ENCODE results near the gene VASP. TPM values are rescaled to one million over a fixed set of nuclear protein-coding genes. Genes with fewer than 3 reads are reported as not detected.

VASP gene
- total and polyA plus RNA-seq, 9 of the 15 experiments (the other 6 are each of a cell fraction or from before 2014, with no cell fraction given) = 16.7 to 261 (median 112) TPM

DNA sequence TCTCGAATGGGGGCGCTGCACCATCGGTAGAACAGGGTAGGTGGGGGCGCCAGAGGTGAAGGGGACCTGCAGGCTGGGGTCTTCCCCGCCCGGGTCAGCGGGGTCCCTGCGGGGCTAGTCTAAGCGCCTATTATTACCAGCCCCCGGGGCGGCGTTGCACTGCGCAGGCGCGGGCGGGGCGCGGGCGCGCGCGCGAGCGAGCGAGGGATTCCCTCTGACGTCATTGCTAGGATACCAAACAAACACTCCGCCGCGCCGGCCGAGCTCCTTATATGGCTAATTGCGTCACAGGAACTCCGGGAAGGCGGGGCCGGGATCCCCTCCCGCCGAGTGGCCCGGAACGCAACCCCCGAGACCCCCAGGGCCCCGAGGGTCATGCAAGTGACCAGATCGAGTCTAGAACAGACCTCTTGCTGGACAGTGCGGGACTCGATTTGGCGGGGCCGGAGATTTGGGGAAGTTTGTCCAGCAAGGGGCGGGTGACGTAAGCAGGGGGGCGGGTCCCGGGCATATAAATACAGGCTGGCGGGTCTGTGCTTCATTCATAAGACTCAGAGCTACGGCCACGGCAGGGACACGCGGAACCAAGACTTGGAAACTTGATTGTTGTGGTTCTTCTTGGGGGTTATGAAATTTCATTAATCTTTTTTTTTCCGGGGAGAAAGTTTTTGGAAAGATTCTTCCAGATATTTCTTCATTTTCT, 39.7 kb upstream of the VASP start, which contains the start of gene FOSB (continued):
- TF ChIP-seq, protein P1, sequence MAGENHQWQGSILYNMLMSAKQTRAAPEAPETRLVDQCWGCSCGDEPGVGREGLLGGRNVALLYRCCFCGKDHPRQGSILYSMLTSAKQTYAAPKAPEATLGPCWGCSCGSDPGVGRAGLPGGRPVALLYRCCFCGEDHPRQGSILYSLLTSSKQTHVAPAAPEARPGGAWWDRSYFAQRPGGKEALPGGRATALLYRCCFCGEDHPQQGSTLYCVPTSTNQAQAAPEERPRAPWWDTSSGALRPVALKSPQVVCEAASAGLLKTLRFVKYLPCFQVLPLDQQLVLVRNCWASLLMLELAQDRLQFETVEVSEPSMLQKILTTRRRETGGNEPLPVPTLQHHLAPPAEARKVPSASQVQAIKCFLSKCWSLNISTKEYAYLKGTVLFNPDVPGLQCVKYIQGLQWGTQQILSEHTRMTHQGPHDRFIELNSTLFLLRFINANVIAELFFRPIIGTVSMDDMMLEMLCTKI (IDR thresholded peaks at IDR 0.05; ENCODE audit: partially characterized antibody) = no peak
- TF ChIP-seq POU5F1 (IDR thresholded peaks at IDR 0.05; ENCODE audit: borderline replicate concordance, low read depth, low read length, partially characterized antibody) (no peak), ERF (CRISPR knock-in tag; IDR thresholded peaks at IDR 0.05) (no peak), ZSCAN32 (CRISPR knock-in tag; IDR thresholded peaks at IDR 0.05) (no peak), SP1 (CRISPR knock-in tag; IDR thresholded peaks at IDR 0.05) (peak; percentile 94), TEAD2 (tag; IDR thresholded peaks at IDR 0.05) (no peak), GATAD2A (IDR thresholded peaks at IDR 0.05) (no peak; the same call in 1 of the 2 replicates), JUN (IDR thresholded peaks at IDR 0.05; ENCODE audit: borderline replicate concordance, low read depth, low read length) (peak; percentile 84), JUN (CRISPR knock-in tag; IDR thresholded peaks at IDR 0.05; ENCODE audit: borderline replicate concordance) (no peak), ZNF717 (CRISPR knock-in tag; IDR thresholded peaks at IDR 0.05) (no peak), EZH2 (IDR thresholded peaks at IDR 0.05; ENCODE audit: borderline replicate concordance, low read depth, low read length) (no peak), CBX3 (IDR thresholded peaks at IDR 0.05; ENCODE audit: borderline replicate concordance in 1 of 2, low read length in 2 of 2) (no peak), HNRNPLL (IDR thresholded peaks at IDR 0.05; ENCODE audit: low read depth, low read length, poor library complexity, severe bottlenecking) (no peak)
- TF ChIP-seq, protein P2, sequence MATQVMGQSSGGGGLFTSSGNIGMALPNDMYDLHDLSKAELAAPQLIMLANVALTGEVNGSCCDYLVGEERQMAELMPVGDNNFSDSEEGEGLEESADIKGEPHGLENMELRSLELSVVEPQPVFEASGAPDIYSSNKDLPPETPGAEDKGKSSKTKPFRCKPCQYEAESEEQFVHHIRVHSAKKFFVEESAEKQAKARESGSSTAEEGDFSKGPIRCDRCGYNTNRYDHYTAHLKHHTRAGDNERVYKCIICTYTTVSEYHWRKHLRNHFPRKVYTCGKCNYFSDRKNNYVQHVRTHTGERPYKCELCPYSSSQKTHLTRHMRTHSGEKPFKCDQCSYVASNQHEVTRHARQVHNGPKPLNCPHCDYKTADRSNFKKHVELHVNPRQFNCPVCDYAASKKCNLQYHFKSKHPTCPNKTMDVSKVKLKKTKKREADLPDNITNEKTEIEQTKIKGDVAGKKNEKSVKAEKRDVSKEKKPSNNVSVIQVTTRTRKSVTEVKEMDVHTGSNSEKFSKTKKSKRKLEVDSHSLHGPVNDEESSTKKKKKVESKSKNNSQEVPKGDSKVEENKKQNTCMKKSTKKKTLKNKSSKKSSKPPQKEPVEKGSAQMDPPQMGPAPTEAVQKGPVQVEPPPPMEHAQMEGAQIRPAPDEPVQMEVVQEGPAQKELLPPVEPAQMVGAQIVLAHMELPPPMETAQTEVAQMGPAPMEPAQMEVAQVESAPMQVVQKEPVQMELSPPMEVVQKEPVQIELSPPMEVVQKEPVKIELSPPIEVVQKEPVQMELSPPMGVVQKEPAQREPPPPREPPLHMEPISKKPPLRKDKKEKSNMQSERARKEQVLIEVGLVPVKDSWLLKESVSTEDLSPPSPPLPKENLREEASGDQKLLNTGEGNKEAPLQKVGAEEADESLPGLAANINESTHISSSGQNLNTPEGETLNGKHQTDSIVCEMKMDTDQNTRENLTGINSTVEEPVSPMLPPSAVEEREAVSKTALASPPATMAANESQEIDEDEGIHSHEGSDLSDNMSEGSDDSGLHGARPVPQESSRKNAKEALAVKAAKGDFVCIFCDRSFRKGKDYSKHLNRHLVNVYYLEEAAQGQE (IDR thresholded peaks at IDR 0.05; ENCODE audit: borderline replicate concordance) = no peak
- TF ChIP-seq, protein P2 (CRISPR knock-in tag; IDR thresholded peaks at IDR 0.05; ENCODE audit: low read depth) = peak; percentile 40; the same call in 1 of the 2 replicates
- TF ChIP-seq, protein P3, sequence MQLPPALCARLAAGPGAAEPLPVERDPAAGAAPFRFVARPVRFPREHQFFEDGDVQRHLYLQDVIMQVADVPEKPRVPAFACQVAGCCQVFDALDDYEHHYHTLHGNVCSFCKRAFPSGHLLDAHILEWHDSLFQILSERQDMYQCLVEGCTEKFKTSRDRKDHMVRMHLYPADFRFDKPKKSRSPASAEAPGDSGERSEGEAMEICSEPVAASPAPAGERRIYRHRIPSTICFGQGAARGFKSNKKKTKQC (CRISPR knock-in tag; IDR thresholded peaks at IDR 0.05) = no peak; the same call in 1 of the 2 replicates
- TF ChIP-seq, protein P4, sequence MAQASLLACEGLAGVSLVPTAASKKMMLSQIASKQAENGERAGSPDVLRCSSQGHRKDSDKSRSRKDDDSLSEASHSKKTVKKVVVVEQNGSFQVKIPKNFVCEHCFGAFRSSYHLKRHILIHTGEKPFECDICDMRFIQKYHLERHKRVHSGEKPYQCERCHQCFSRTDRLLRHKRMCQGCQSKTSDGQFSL (CRISPR knock-in tag; IDR thresholded peaks at IDR 0.05) = no peak
- TF ChIP-seq, protein P4 (tag; IDR thresholded peaks at IDR 0.05) = no peak

Data from K562 (cell line).